ENCODE results near the gene FSTL3. TPM values are rescaled to one million over a fixed set of nuclear protein-coding genes. Genes with fewer than 3 reads are reported as not detected.

The FSTL3 gene
- total RNA-seq, 1 experiment from 2014 or later = 6.8 TPM

DNA sequence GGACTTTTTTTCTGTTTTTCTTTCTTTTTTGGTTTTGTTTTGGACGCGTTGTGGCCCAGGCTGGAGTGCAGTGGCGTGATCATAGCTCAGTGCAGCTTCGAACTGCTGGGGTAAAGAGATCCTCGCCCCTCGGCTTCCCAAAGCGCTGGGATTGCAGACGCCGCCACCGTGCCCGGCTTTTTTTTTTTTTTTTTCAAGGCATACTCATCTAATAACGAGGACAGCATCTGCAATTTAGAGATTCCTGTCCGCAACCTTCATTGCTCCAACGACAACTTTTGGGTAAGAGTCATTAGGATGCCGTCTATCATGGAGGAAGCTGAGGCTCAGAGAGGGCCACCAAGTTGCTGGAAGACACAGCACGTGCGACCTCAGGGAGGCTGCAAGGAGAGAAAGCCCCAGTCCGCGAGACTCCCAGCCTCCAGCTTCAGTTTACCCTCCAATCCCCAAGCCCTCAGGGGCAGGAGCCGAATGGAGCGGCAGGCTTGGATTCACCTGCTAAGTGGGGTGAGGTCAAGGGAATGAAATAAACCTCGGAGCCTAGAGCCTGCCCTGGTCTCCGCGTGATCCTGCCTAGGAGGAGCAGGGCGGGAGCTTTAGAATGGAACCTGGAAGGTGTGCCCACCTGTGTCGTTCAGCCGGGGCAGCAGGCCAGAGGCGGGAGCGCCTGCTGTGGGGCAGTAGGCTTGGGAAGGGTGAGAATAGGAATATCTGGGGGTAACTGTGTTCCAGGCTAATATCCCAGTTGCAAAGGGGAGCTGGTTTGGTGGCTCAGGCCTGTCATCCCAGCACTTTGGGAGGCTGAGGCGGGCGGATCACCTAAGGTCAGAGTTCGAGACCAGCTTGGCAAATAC lies 42.2 kb upstream of the FSTL3 start:
- Histone ChIP-seq H4K20me1 (ENCODE audit: control insufficient read depth, insufficient read depth, insufficient read length) (peaks cover 4% of the 10 kb centered on the region), H2BK12ac (ENCODE audit: insufficient read length, low read depth, low read length) (no peak overlapping the region), H3T11ph (ENCODE audit: low read length) (no peak overlapping the region), H4K5ac (ENCODE audit: insufficient read length, low read depth, low read length) (no peak overlapping the region), H3K18ac (ENCODE audit: insufficient read length, low read depth, low read length) (no peak overlapping the region), H4K8ac (replicated peaks; ENCODE audit: insufficient read length, low read depth, low read length) (no peak overlapping the region), H3K9ac (ENCODE audit: extremely low read depth, insufficient read length, low read length) (peak overlapping the region; percentile 90), H2AK5ac (ENCODE audit: insufficient read length, low read length) (no peak overlapping the region), H3K27me3 (ENCODE audit: insufficient read depth, low read length) (no peaks in the 10 kb centered on the region; the same call in 1 of the 2 replicates), H3K14ac (ENCODE audit: insufficient read depth, low read length) (no peak overlapping the region), H2BK15ac (ENCODE audit: low read depth, low read length) (no peak overlapping the region), H3K23me2 (ENCODE audit: insufficient read length, low read depth, low read length, poor library complexity, severe bottlenecking) (peaks cover 7% of the 10 kb centered on the region), H3K56ac (ENCODE audit: insufficient read length, low read depth, low read length) (no peak overlapping the region), H3K23ac (ENCODE audit: insufficient read length, low read depth, low read length) (no peak overlapping the region), H3K79me1 (ENCODE audit: insufficient read depth, low read depth, low read length, poor library complexity, severe bottlenecking) (peaks cover 5% of the 10 kb centered on the region), H2AFZ (ENCODE audit: low read length) (peak overlapping the region; percentile 41), H3K4me2 (ENCODE audit: insufficient read depth, insufficient read length, low read length) (peak overlapping the region; percentile 90), H3K27ac (ENCODE audit: insufficient read length, low read depth, low read length) (no peak overlapping the region), H3K4ac (ENCODE audit: low read depth, low read length) (no peak overlapping the region), H2BK5ac (ENCODE audit: insufficient read length, low read length) (no peak overlapping the region), H3K4me1 (ENCODE audit: insufficient read depth, low read length) (no peaks in the 10 kb centered on the region; the same call in 1 of the 2 replicates), H3K79me2 (ENCODE audit: insufficient read depth, low read length) (no peaks in the 10 kb centered on the region), H4K91ac (ENCODE audit: insufficient read length, low read depth, low read length) (no peak overlapping the region), H3K9me3 (ENCODE audit: control insufficient read depth, low read depth, low read length) (no peaks in the 10 kb centered on the region), H2BK20ac (ENCODE audit: low read depth, low read length, poor library complexity, severe bottlenecking) (no peak overlapping the region), H2BK120ac (ENCODE audit: low read depth, low read length, poor library complexity, severe bottlenecking) (peak overlapping the region; percentile 28)
- peak overlapping the region; percentile 53 to 98 (median 92); a peak in 5 of 7 replicates for H3K27ac Mint-ChIP-seq
- no CpG with 5 or more reads among the region's 32 CpGs for WGBS (ENCODE audit: extremely low coverage, insufficient read length, low lambda C conversion rate)
- H3K4me3 Mint-ChIP-seq = peak overlapping the region; percentile 96 to 99
- peaks cover 13 to 23% (median 16%) of the 10 kb centered on the region in 3 experiments; a peak in 6 of 7 replicates for H3K36me3 Mint-ChIP-seq (ENCODE audit: insufficient read depth in 1 of 3, low read depth in 3 of 3)
- H3K4me1 Mint-ChIP-seq = peaks cover 6 to 14% of the 10 kb centered on the region in 2 experiments
- peaks cover 23% of the 10 kb centered on the region for H3K27me3 Mint-ChIP-seq (ENCODE audit: low read depth)
- no peak for DNase-seq
- peaks cover 0 to 3% of the 10 kb centered on the region in 2 experiments; a peak in 1 of 5 replicates for H3K9me3 Mint-ChIP-seq
- TF ChIP-seq, protein P1, sequence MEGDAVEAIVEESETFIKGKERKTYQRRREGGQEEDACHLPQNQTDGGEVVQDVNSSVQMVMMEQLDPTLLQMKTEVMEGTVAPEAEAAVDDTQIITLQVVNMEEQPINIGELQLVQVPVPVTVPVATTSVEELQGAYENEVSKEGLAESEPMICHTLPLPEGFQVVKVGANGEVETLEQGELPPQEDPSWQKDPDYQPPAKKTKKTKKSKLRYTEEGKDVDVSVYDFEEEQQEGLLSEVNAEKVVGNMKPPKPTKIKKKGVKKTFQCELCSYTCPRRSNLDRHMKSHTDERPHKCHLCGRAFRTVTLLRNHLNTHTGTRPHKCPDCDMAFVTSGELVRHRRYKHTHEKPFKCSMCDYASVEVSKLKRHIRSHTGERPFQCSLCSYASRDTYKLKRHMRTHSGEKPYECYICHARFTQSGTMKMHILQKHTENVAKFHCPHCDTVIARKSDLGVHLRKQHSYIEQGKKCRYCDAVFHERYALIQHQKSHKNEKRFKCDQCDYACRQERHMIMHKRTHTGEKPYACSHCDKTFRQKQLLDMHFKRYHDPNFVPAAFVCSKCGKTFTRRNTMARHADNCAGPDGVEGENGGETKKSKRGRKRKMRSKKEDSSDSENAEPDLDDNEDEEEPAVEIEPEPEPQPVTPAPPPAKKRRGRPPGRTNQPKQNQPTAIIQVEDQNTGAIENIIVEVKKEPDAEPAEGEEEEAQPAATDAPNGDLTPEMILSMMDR (conservative IDR thresholded peaks at IDR 0.05) = no peak

Measured in H9 (cell line).